HepG2 (cell line): ENCODE results near the gene POLR3GL. TPM values are rescaled to one million over a fixed set of nuclear protein-coding genes. Genes with fewer than 3 reads are reported as not detected.

Source experiments
- CREBL2 ChIP-seq: sonication (generic); formaldehyde crosslinking; IDR thresholded peaks from 2 replicates; pipeline ENCODE4 v1.8.1; 2023; ENCODE audit warnings: missing genetic modification reagents, mild to moderate bottlenecking, borderline replicate concordance
- DPF2 ChIP-seq: sonication (generic); formaldehyde crosslinking; IDR thresholded peaks from 2 replicates; pipeline ENCODE4 v1.4.0; 2020; ENCODE audit warnings: mild to moderate bottlenecking, low read depth, missing genetic modification reagents, borderline replicate concordance
- GABPB1 ChIP-seq: IDR thresholded peaks from 2 replicates; pipeline ENCODE4 v1.6.1; 2016; ENCODE audit warnings: mild to moderate bottlenecking, missing genetic modification reagents, moderate library complexity, missing compliant biosample characterization
- HMGXB3 ChIP-seq: sonication (generic); formaldehyde crosslinking; IDR thresholded peaks from 2 replicates; pipeline ENCODE4 v1.4.0; 2020; ENCODE audit warnings: missing genetic modification reagents, borderline replicate concordance
- HNF1A ChIP-seq, 2 experiments: sonication (generic) in 1 of 2; formaldehyde crosslinking in 1 of 2; IDR thresholded peaks; 2 replicates each; pipeline versions ENCODE4 v1.4.0 to v1.6.1; 2016 to 2020; ENCODE audit warnings: borderline replicate concordance in 1 of 2, low read depth in 1 of 2, mild to moderate bottlenecking in 1 of 2, missing genetic modification reagents in 1 of 2
- STAT5B ChIP-seq: sonication (generic); formaldehyde crosslinking; IDR thresholded peaks from 2 replicates; pipeline ENCODE4 v1.4.0; 2020; ENCODE audit warnings: missing genetic modification reagents
- TBP ChIP-seq: sonication (generic); formaldehyde crosslinking; IDR thresholded peaks from 2 replicates; pipeline ENCODE4 v1.5.0; 2020; ENCODE audit warnings: missing genetic modification reagents
- ZBED4 ChIP-seq: sonication (generic); formaldehyde crosslinking; IDR thresholded peaks from 2 replicates; pipeline ENCODE4 v1.4.0; 2020; ENCODE audit warnings: missing genetic modification reagents, borderline replicate concordance
- ZNF530 ChIP-seq: sonication (generic); formaldehyde crosslinking; IDR thresholded peaks from 2 replicates; pipeline ENCODE4 v1.5.0; 2020; ENCODE audit warnings: low read depth, mild to moderate bottlenecking, missing genetic modification reagents
- ZNF557 ChIP-seq: sonication (generic); formaldehyde crosslinking; IDR thresholded peaks from 2 replicates; pipeline ENCODE4 v1.4.0; 2020; ENCODE audit warnings: missing genetic modification reagents
- ZNF558 ChIP-seq: sonication (generic); formaldehyde crosslinking; IDR thresholded peaks from 2 replicates; pipeline ENCODE4 v1.9.0; 2022; ENCODE audit warnings: mild to moderate bottlenecking, missing genetic modification reagents, borderline replicate concordance
- ZNF563 ChIP-seq: sonication (generic); formaldehyde crosslinking; IDR thresholded peaks from 2 replicates; pipeline ENCODE4 v1.8.0; 2022; ENCODE audit warnings: mild to moderate bottlenecking, moderate library complexity, missing genetic modification reagents
- ZNF598 ChIP-seq: sonication (generic); formaldehyde crosslinking; IDR thresholded peaks from 2 replicates; pipeline ENCODE4 v1.5.1; 2020; ENCODE audit warnings: mild to moderate bottlenecking, missing genetic modification reagents, borderline replicate concordance
- ZSCAN25 ChIP-seq: sonication (generic); formaldehyde crosslinking; IDR thresholded peaks from 2 replicates; pipeline ENCODE4 v1.8.0; 2022; ENCODE audit warnings: mild to moderate bottlenecking, missing genetic modification reagents
- ZZZ3 ChIP-seq: sonication (generic); formaldehyde crosslinking; IDR thresholded peaks from 2 replicates; pipeline ENCODE4 v1.4.0; 2020; ENCODE audit warnings: missing genetic modification reagents, mild to moderate bottlenecking, borderline replicate concordance
- polyA plus RNA-seq, 8 experiments: library from polyadenylated mRNA; depleted of rRNA in 3 of 8; stranded (reverse) in 7 of 8; unstranded in 1 of 8; fragments of >200 nt; fragmentation: Illumina TruSeq in 4 of 8; extraction: Trizol in 4 of 8; gene quantifications; 2 replicates each; pipeline versions ENCODE4 v1.2.1 to v1.2.3, GENCODE V29; 2011 to 2016; ENCODE audit warnings: low read depth in 4 of 8, missing spikeins in 1 of 8, mixed read lengths in 1 of 8; ENCODE audit not compliant: insufficient read depth in 1 of 8
- total RNA-seq, 5 experiments: library from RNA; depleted of rRNA; stranded (reverse); fragments of >200 nt; fragmentation: Illumina TruSeq; extraction: Trizol; gene quantifications; 2 replicates each; pipeline ENCODE4 v1.2.3, GENCODE V29; 2016; ENCODE audit warnings: low read depth in 1 of 5

Gene POLR3GL
- total and polyA plus RNA-seq, 2 of the 13 experiments (the other 11 are each of a cell fraction or from before 2014, with no cell fraction given): 11.5 to 12.4 TPM

GRCh38 chr1:145996433-145997015 is 32.0 kb downstream of the POLR3GL start, which contains the start of gene TXNIP (continued):
- TF ChIP-seq TBP (CRISPR knock-in tag) (no peak), HNF1A (IDR thresholded peaks at IDR 0.05; ENCODE audit: low read depth) (0 out of 2 replicates have a peak, but pooled peaks have one; percentile 61), HNF1A (CRISPR knock-in tag; IDR thresholded peaks at IDR 0.05; ENCODE audit: borderline replicate concordance) (peak; percentile 84; the same call in 1 of the 2 replicates), ZNF557 (CRISPR knock-in tag) (no peak), ZNF530 (CRISPR knock-in tag) (no peak), ZZZ3 (CRISPR knock-in tag) (peak; percentile 91; the same call in 1 of the 2 replicates), ZSCAN25 (peak; percentile 90), CREBL2 (CRISPR knock-in tag) (no peak), STAT5B (CRISPR knock-in tag) (no peak), DPF2 (CRISPR knock-in tag) (peak; percentile 45; the same call in 1 of the 2 replicates), ZNF598 (CRISPR knock-in tag) (no peak), HMGXB3 (CRISPR knock-in tag) (peak; percentile 69; the same call in 1 of the 2 replicates), ZNF563 (peak; percentile 82), GABPB1 (CRISPR knock-in tag) (peak; percentile 79), ZBED4 (CRISPR knock-in tag) (no peak; the same call in 1 of the 2 replicates), ZNF558 (CRISPR knock-in tag) (0 out of 2 replicates have a peak, but pooled peaks have one; percentile 32)
